SK-N-SH treated with all-trans-retinoic acid at 6 μM for 48 hours (cell line): Measurements from ENCODE around the gene PRDM15.

Experiments
- ARNTL ChIP-seq: fragments of 450-650 bp; formaldehyde crosslinking; IDR thresholded peaks from 2 replicates; pipeline ENCODE4 v1.5.0; 2020; ENCODE audit warnings: low read depth, mild to moderate bottlenecking, moderate library complexity, borderline replicate concordance
- ESRRG ChIP-seq: fragments of 250-450 bp; sonication (Bioruptor Pico); IDR thresholded peaks from 2 replicates; pipeline ENCODE4 v1.6.1; 2021; ENCODE audit warnings: mild to moderate bottlenecking
- GLIS3 ChIP-seq: fragments of 250-450 bp; sonication (Bioruptor Pico); IDR thresholded peaks from 2 replicates; pipeline ENCODE4 v1.5.0; 2020; ENCODE audit warnings: mild to moderate bottlenecking, moderate library complexity
- SNAI2 ChIP-seq: fragments of 250-450 bp; sonication (Bioruptor Pico); IDR thresholded peaks from 2 replicates; pipeline ENCODE4 v1.5.0; 2020; ENCODE audit warnings: mild to moderate bottlenecking, moderate library complexity
- ZFP3 ChIP-seq: fragments of 250-450 bp; sonication (Bioruptor Pico); IDR thresholded peaks from 2 replicates; pipeline ENCODE4 v1.5.0; 2020; ENCODE audit warnings: mild to moderate bottlenecking, moderate library complexity
- ZNF565 ChIP-seq: fragments of 450-650 bp; formaldehyde crosslinking; conservative IDR thresholded peaks from 2 replicates; pipeline ENCODE4 v1.5.0; 2020; ENCODE audit warnings: low read depth, mild to moderate bottlenecking, moderate library complexity
- TF ChIP-seq, protein P1 (sequence below): fragments of 250-450 bp; sonication (Bioruptor Pico); IDR thresholded peaks from 2 replicates; pipeline ENCODE4 v1.5.0; 2020; ENCODE audit warnings: mild to moderate bottlenecking, moderate library complexity
- TF ChIP-seq, protein P2 (sequence below): fragments of 250-450 bp; sonication (Bioruptor Pico); IDR thresholded peaks from 2 replicates; pipeline ENCODE4 v1.8.0; 2020; ENCODE audit warnings: mild to moderate bottlenecking, moderate library complexity, borderline replicate concordance

DNA sequence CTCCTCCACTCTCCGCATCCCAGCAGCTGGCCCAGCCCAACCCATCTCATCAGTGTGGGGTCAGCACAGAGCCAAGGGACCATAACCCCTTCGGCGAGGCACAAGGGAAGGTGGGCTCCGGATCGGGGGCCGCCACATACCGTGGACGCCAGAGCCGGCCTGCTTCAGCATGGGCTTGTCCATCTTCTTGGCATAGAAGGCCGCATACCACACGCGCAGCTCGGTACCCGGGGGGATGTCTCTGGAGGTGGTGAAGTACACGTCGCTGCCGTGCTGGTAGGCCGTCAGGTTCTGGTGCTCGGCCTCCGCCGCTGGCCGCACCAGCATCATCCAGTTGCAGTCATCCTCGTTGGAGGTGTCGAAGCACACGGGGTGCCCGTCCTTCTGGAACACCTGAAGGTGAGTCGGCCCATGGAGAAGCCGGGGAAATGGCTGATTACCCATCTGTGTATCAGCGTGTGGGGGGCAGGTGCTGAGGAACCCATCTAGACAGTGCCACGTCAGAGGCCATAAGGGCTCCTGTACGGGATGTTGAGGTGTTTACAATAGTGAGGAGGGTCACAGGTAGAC is 24.6 kb downstream of the PRDM15 start:
- TF ChIP-seq, protein P1, sequence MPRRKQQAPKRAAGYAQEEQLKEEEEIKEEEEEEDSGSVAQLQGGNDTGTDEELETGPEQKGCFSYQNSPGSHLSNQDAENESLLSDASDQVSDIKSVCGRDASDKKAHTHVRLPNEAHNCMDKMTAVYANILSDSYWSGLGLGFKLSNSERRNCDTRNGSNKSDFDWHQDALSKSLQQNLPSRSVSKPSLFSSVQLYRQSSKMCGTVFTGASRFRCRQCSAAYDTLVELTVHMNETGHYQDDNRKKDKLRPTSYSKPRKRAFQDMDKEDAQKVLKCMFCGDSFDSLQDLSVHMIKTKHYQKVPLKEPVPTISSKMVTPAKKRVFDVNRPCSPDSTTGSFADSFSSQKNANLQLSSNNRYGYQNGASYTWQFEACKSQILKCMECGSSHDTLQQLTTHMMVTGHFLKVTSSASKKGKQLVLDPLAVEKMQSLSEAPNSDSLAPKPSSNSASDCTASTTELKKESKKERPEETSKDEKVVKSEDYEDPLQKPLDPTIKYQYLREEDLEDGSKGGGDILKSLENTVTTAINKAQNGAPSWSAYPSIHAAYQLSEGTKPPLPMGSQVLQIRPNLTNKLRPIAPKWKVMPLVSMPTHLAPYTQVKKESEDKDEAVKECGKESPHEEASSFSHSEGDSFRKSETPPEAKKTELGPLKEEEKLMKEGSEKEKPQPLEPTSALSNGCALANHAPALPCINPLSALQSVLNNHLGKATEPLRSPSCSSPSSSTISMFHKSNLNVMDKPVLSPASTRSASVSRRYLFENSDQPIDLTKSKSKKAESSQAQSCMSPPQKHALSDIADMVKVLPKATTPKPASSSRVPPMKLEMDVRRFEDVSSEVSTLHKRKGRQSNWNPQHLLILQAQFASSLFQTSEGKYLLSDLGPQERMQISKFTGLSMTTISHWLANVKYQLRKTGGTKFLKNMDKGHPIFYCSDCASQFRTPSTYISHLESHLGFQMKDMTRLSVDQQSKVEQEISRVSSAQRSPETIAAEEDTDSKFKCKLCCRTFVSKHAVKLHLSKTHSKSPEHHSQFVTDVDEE, result no peak
- TF ChIP-seq ESRRG (CRISPR knock-in tag) (no peak), GLIS3 (CRISPR knock-in tag) (no peak), ZNF565 (CRISPR knock-in tag) (no peak), ARNTL (CRISPR knock-in tag) (no peak), ZFP3 (CRISPR knock-in tag) (no peak), SNAI2 (no peak)
- TF ChIP-seq, protein P2, sequence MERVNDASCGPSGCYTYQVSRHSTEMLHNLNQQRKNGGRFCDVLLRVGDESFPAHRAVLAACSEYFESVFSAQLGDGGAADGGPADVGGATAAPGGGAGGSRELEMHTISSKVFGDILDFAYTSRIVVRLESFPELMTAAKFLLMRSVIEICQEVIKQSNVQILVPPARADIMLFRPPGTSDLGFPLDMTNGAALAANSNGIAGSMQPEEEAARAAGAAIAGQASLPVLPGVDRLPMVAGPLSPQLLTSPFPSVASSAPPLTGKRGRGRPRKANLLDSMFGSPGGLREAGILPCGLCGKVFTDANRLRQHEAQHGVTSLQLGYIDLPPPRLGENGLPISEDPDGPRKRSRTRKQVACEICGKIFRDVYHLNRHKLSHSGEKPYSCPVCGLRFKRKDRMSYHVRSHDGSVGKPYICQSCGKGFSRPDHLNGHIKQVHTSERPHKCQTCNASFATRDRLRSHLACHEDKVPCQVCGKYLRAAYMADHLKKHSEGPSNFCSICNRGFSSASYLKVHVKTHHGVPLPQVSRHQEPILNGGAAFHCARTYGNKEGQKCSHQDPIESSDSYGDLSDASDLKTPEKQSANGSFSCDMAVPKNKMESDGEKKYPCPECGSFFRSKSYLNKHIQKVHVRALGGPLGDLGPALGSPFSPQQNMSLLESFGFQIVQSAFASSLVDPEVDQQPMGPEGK (CRISPR knock-in tag), result no peak
